Lower lobe of right lung (tissue), 2 donors: Measurements from ENCODE around the gene SEMA6D. TPM values are rescaled to one million over a fixed set of nuclear protein-coding genes. Genes with fewer than 3 reads are reported as not detected.

ENCODE experiments used
- ATAC-seq, 2 donors: fragments of 200-7000 bp; cut with Tn5 transposase; one replicate each; pipeline ENCODE4 v1.9.1; 2020 to 2022; ENCODE audit warnings: mild to moderate bottlenecking in 2 of 2, moderate library complexity in 2 of 2
- DNase-seq: peaks from one replicate; pipeline ENCODE4 v3.0.0-alpha.2; 2020
- H3K27ac ChIP-seq: fragments of 200-600 bp; one replicate; pipeline ENCODE4 v1.8.0; 2022
- H3K27me3 ChIP-seq: fragments of 200-600 bp; one replicate; pipeline ENCODE4 v1.8.0; 2022; ENCODE audit warnings: low read depth
- H3K36me3 ChIP-seq: fragments of 200-600 bp; one replicate; pipeline ENCODE4 v1.8.0; 2022; ENCODE audit warnings: mild to moderate bottlenecking
- H3K4me1 ChIP-seq: fragments of 200-600 bp; one replicate; pipeline ENCODE4 v1.8.0; 2022
- H3K4me3 ChIP-seq: fragments of 200-600 bp; one replicate; pipeline ENCODE4 v1.8.0; 2022; ENCODE audit warnings: mild to moderate bottlenecking
- H3K9me3 ChIP-seq: fragments of 200-600 bp; one replicate; pipeline ENCODE4 v1.8.0; 2022
- intact Hi-C: fragments of 100-400 bp; cut with DNase I; formaldehyde crosslinking; loops from one replicate; pipeline ENCODE4 v1.11.0; 2022
- total RNA-seq: library from RNA; stranded (reverse); fragmentation: NEBNext Ultra II Directional; extraction: Animal tissue kit (Norgen Biotek cat#: 25700); gene quantifications from one replicate; pipeline ENCODE4 v1.2.1, GENCODE V29; 2021
- TF ChIP-seq, protein P1 (sequence below): fragments of 200-600 bp; IDR thresholded peaks from one replicate; pipeline ENCODE4 v1.8.0; 2022; ENCODE audit warnings: antibody characterized with exemption, mild to moderate bottlenecking
- donor health status: DM: no; HTN: yes; CAD: no; lungs with severe emphysema.

The SEMA6D gene
- total RNA-seq, 1 donor from 2014 or later = 10.2 TPM

DNA sequence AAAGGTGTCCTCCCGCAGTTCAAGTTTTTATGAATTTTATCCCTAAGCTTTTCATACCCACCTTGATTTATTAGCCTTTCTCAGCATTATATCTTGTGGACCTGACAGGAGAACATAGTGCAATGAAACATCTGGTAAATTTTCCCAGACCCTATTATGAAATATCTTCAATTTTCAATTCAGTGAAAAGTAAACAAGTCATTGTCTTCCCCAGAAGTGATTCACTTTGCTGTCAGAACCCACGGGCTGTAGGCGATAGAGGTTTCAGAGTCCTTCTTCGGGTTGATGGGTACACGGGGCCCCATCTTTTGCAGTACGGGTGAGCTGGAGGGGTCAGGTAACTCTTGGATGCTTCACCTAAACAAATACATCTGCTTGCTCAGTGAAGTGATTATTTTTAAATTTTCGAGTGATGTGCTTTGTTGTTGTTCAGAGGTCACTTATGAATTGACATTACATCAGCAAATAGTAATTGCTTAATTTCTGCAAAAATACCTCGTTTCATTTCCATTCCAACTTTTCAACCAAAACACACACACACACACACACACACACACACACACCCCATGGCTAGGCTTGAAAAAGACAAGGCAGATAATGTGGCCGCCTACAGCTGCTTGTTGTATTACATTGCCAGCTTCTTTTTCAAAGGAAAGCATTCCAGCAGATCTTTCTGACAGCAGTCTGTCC lies 102.9 kb downstream of the SEMA6D start:
- Histone ChIP-seq H3K9me3 (no peaks in the 10 kb centered on the region), H3K27me3 (no peaks in the 10 kb centered on the region), H3K4me3 (no peak overlapping the region), H3K27ac (no peak overlapping the region), H3K4me1 (peaks cover 4% of the 10 kb centered on the region), H3K36me3 (no peaks in the 10 kb centered on the region)
- TF ChIP-seq, protein P1, sequence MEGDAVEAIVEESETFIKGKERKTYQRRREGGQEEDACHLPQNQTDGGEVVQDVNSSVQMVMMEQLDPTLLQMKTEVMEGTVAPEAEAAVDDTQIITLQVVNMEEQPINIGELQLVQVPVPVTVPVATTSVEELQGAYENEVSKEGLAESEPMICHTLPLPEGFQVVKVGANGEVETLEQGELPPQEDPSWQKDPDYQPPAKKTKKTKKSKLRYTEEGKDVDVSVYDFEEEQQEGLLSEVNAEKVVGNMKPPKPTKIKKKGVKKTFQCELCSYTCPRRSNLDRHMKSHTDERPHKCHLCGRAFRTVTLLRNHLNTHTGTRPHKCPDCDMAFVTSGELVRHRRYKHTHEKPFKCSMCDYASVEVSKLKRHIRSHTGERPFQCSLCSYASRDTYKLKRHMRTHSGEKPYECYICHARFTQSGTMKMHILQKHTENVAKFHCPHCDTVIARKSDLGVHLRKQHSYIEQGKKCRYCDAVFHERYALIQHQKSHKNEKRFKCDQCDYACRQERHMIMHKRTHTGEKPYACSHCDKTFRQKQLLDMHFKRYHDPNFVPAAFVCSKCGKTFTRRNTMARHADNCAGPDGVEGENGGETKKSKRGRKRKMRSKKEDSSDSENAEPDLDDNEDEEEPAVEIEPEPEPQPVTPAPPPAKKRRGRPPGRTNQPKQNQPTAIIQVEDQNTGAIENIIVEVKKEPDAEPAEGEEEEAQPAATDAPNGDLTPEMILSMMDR = no peak
- intact Hi-C loops = no loop called here
- DNase-seq (no peak), ATAC-seq (peak; percentile 30 to 50)

DNA sequence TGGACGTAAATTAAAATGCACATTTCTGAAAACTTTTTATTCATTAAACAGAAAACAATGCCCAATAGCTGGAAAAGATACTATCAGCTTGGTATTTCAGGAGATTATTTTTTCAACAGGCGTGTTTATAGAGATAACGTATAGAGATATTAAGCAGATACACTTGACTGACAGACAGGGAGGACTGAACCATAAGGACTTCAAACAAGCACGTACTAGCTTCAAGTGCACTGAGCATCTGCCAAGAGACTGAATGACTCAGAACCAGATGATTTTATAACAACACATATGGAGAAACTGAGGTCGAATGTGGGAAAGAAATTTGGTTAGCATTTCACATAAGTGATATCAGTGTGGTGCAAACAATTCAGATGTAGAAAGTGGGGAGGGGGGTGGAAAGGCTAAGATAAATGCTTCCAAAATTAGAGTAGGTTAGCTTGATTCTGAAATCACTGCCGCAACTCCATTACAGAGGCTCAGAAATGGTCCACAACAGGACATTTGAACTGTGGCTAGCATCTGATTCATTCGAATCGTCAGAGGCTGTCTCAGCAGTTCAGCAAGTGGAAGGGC lies 103.5 kb downstream of the SEMA6D start:
- Histone ChIP-seq H3K4me1 (peaks cover 4% of the 10 kb centered on the region), H3K36me3 (no peaks in the 10 kb centered on the region), H3K9me3 (no peaks in the 10 kb centered on the region), H3K27me3 (no peaks in the 10 kb centered on the region), H3K27ac (no peak overlapping the region), H3K4me3 (no peak overlapping the region)
- intact Hi-C loops = no loop called here
- ATAC-seq (peak in 1 of 2 donors; percentile 29), DNase-seq (no peak)
- TF ChIP-seq, protein P1 = no peak

DNA sequence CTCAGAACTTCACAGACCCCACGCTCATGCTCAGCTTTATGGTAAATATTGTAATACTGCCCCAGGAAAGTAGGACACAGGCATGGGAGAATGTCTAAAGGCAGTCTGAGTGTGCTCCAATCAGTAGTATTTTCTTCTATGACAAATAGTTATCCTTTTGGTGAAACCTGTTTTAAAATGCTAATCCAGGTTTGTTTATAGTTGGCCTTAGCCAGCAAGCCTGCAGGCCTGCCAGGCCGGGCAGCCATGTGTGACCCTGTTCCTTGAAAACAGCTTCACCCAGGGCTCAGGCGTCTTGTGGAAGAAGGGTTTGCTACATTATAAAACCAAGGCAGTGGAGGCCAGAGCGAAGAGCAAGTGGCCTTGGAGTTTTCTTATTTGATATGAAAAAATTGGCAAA lies 104.7 kb downstream of the SEMA6D start:
- H3K4me3 ChIP-seq = no peak overlapping the region
- no peak overlapping the region for H3K27ac ChIP-seq
- no peaks in the 10 kb centered on the region for H3K9me3 ChIP-seq
- TF ChIP-seq, protein P1 = no peak
- no peak for ATAC-seq
- H3K36me3 ChIP-seq = no peaks in the 10 kb centered on the region
- H3K27me3 ChIP-seq = no peaks in the 10 kb centered on the region
- H3K4me1 ChIP-seq = peaks cover 4% of the 10 kb centered on the region
- intact Hi-C loops = no loop called here
- DNase-seq = no peak
